GM18868 (cell line): Measurements from ENCODE around the gene SMC2.

Source experiments
- ATAC-seq: cut with Tn5 transposase; IDR thresholded peaks from one replicate; pipeline ENCODE4 v1.9.1; 2021; ENCODE audit warnings: mild to moderate bottlenecking, moderate library complexity; ENCODE audit not compliant: unreplicated experiment

Gene SMC2

DNA sequence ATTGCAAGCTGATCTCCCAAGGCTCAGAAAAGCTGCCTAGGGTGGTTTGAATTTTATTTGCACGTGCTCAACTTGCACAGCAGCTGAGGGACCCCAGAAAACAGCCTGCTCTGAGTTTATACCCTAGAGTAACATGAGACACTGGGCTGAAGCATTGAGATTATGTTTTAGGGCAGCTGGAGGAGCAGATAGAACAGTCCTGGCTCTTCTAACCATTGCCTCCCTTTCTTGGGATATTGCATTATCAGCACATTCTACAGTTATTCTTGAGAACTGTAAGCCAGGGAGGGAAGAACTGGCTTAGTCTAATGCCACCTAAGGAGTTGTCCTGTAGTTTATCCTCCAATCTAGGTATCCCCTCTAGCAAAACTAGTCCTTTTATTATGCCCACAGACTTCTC, 10.3 kb downstream of the SMC2 start:
- no peak for ATAC-seq

DNA sequence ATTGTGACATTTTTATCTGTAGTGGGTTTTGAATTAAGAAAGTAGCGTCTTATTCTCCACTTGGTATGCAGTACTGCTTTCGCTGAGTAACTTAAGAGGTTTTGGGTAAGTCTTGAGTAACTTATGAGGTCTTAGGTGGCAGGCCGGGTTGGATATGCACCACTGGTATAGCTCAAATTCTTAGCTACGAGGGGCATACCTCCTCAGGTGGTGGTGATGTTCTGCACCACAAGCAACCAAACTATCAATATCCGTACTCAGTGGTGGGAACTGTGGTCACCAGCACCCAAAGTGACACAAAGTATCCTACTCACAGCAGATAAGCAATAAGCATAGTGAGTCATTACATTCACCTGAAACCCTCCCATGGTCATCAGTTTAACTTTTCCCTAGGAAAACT, 13.7 kb downstream of the SMC2 start:
- ATAC-seq = no peak

DNA sequence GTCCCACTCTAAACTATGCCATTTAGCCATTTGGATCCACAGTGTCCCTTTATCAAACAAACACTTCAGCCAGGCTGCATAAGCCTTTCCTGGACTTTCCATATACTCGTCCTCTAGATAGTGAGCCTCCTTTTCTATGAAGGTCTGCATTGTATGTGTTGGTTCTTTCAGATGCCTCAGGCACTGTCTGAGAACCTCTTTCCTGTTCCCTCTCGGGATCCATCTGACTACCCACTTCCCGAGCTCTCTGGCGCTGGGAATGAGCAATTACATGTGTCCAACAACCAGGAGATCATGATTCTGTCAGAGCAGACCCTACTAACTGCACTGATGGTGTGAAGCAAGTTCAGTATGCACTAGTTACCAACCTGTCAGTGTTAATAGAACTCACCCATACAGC, 14.2 kb downstream of the SMC2 start:
- no peak for ATAC-seq

DNA sequence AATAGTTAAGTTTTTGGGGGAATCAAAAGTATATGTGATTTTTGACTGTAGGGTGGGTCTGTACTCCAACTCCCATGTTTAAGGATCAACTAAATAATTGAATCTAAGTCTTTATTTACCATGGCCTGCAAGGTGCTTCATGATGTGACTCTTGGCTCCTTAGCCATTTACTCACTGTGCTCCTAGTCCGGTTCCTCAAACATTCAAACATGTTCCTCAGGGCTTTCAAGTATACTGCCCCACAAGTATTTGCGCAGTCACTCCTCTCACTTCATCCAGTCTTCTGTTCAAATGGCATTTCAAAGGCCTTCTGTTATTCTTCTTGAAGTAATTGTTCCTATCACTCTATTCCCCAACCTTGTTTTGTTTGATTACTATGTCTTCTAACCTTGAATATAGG, 16.4 kb downstream of the SMC2 start:
- no peak for ATAC-seq

DNA sequence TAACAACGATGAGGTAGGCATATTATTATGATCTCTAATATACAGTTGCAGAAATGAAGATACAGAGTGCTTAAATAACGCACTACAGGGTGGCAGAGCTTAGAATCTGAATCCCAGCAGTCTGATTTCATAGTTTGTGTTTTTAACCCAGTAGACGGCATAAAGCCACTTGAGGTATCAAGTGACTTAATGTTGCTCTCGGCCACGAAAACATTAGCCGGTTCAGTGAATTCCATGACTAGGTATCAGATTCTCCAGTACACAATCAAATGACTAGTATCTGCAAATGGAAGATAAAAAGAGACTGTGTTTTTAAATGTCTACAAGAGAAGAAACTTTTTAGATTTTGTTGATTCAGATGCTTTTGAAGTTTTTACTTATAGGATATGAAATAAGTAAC, 24.8 kb downstream of the SMC2 start:
- ATAC-seq = no peak

DNA sequence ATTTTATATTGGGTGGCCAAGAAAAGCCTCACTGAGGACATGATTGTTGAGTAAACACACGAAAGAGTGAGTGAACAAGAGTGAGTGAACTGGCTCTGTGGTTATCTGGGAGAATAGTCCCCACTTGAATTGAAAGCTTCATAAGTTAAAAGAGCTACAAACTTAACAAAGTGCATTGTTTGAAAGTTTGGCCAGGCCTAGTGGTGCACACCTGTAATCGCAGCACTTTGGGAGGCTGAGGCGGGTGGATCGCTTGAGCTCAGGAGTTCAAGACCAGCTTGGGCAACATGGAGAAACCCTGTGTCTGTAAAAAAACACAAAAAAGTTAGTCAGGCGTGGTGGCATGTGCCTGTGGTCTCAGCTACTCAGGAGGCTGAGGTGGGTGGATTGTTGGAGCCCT, 26.9 kb downstream of the SMC2 start:
- ATAC-seq = no peak

DNA sequence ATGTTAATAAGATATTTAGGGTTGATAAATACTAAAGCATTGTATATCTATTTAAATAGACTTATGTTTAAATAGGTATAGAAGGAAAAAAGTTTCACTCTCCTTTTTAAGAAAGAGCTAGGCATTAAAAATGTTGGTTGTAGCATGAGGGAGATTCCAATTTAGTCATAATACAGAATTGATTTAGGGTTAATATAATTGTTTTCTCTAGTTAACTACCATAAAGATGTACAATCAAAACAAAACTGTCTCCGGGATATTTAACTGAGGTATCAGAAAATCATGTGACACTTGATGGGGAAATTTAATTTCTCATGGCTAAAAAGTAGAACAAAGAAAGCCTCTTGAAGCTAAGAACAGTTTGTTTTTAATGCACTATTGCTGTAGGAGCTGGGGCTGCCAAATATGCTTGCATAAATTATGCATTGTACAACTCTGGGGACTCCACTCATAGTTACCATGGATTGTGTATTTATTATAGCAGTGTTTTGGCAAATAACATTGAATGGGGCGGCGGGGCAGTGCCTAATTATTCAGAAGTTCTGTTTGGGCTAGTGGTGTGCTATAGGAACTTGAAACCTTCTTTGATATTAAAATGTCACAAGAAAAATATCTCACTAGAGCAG, 44.2 kb downstream of the SMC2 start:
- no peak for ATAC-seq

DNA sequence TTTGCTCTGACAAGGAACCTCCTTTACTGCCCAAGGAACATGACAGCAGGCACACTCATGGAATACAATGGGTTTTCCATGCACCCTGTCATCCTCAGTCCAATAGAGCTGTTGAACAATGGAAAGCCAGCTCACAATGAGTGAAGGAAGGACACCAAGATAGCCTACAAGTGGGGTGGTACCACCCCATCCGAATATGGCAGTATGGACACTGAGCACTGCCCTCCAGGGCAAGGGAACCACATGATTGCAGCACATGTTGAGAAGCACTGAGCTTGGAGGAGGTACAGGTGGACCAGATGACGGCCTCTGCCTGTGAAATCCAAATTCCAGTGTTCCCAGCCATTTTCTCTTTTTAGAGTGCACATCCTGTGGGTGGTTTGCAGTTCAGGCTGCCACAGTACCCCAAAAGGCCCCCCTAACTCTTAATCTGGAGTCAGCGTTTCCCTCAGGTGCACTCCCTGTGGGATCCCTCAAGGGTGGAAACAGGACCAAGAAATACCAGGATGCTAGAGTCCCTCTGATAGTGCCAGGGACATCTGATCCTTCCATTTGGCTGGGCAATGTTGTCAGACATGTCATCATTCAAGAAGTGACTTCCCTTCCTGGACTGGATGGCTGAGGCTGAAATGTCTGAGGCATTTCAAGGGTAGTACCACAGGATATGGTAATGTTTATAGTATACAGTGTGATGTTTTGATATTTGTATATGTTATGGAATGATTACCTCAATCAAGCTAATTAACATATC, 48.9 kb downstream of the SMC2 start:
- no peak for ATAC-seq

DNA sequence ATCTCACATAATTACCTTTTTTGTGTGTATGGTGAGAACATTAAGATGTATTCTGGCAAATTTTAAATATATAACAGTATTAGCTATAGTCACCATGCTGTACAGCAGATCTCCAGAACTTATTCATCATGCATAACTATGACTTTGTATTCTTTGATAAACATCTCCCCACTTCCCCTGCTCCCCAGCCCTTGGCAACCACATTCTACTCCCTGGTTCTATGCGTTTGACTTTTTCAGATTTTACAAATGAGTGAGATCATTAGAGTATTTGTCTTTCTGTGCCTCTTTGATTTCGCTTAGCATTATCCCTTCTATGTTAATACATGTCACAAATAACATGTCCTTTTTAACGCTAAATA, 49.4 kb downstream of the SMC2 start:
- ATAC-seq = no peak

DNA sequence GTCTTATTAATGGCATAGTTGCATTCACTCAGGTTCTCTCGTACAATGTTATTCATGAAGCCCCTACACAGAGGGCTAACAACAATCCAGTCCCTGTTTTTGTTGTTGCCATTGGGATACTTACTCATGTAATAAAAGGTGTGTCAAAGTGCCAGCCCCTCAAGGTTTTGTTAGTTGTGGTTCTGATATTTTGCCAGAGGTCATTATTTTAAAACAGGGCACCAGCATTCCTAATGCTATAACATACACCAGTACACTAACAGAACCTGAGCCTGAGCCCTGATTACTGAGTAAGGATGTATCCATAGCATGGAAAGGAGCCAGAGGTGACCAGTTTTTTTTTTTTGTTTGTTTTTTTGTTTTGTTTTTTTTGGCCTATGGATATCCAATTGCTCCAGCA, 50.2 kb downstream of the SMC2 start:
- ATAC-seq = no peak

DNA sequence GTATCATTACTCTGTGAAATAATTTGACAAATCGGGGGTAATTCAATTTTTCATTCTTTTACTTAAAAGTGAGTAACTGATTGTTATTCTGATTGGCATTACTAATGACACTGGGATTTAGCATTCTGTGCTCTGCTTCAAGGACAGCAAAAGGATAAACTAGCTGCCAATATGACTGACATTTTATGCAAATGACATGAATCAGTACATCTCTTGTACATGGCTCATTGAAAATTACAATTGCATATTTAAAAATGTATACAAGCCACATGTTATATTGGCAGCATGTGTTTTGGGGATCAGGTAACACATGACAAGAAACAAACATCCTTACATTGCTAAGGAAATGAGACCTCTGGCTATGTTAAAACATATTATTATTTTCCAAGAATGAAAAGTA, 79.0 kb downstream of the SMC2 start:
- ATAC-seq = no peak

DNA sequence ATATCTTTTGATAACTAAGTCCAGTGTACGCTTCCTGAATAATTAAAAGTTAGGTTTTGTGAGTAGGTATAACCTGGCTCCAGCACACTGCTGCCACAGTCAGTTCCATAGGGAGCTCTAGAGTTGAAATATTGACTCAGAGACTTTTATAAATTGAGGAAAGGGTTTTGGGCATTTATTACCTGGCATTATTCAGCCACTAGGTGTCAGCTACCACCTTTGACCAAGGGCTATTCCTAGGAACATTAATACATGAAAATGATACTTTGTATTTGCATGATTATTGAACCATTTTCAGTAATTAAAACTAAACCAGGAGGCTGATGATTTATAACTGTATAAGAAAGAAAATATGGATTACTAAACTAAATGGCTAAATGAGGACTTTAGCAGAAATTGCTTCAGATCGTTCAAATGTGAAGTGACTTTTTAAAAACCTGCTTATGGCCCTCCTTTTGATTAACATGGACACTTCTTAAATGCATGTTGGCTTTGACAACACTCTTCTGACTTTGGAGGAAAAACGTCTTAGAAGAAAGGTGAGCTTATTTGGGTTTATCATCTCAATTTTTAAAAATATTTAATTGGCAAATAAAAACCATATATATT, 83.0 kb downstream of the SMC2 start:
- peak; percentile 60 for ATAC-seq

DNA sequence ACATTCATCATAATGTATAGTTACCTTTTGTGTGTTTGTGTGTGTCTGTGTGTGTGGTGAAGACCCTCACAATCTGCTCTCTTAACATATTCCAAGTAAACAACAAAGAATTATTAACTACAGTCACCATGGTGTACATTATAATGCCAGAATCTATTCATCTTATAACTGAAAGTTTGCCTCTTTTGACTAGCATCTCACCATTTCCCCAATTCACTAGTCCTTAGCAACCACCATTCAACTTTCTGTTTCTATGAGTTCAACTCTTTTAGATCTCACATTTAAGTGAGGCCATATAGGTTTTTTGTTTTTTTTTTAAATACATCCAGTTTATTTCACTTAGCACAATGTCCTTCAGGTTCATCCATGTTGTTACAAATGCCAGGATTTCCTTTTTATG, 83.6 kb downstream of the SMC2 start:
- ATAC-seq = no peak
